GM18907 (cell line): Measurements from ENCODE around the gene C14orf180.
"Not testable (repeated sequence)": the region's sequence is repeated elsewhere in the genome, so short reads cannot be mapped to it uniquely, and the experiment has no call there.

Experiments used
- ATAC-seq: cut with Tn5 transposase; IDR thresholded peaks from one replicate; pipeline ENCODE4 v1.9.1; 2021; ENCODE audit warnings: mild to moderate bottlenecking, moderate library complexity; ENCODE audit not compliant: unreplicated experiment

Gene C14orf180

DNA sequence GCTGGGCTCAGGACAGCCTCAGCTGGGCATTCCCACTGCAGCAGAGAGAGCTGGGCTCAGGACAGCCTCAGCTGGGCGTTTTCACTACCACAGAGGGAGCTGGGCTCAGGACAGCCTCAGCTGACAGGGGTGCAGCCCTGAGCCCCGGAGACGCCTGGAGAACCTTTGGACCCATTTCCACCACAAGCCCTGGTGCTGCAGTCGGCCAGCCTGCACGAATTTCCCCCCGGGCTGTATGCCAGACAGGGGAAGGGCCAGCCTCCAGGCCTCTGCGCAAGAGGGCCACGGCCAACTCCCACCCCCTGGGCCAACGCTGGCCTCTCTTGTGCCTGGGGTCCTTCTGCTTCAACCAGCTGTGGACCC is 2.6 kb upstream of the C14orf180 start:
- ATAC-seq: no peak

DNA sequence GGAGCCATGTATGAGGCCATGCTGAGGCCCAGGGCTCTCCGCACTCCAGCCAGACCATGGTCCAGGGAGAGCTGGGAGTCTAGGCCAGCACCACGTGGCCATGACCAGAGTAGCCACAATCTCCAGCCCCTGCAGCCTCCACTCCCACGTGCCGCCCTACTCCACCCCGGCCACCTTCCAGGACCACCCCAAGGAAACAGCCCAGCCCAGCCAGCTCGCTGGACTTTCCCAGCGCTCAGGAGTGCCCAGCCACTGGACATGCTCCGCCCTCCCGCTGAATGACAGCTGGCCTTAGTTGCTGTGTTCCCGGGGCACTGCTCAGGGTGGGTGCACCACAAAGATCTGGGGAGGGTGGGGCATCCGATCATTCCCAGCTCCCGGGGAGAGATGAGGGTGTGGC is 2.1 kb upstream of the C14orf180 start:
- no peak for ATAC-seq

DNA sequence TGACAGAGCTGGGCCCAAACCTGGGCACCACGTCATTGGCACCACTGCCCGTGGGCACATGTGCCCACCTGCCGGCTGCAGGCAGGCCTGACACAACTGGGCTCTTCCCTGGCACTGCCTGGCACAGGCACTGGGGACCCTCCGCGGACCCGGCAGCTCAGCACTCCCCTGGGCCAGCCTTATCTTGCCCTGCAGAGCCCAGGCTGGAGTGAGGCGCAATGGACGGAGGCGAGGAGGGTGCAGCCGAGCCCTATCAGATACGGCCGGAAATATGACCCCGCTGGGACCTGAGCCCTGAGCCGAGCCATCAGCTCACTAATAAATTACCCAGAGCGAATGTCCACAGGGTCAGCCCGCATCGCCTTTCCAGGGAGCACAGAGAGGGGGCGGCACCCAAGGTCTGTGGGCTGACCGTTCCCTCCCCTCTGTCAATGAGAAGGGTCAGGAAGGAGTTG is 1.7 kb upstream of the C14orf180 start:
- no peak for ATAC-seq

DNA sequence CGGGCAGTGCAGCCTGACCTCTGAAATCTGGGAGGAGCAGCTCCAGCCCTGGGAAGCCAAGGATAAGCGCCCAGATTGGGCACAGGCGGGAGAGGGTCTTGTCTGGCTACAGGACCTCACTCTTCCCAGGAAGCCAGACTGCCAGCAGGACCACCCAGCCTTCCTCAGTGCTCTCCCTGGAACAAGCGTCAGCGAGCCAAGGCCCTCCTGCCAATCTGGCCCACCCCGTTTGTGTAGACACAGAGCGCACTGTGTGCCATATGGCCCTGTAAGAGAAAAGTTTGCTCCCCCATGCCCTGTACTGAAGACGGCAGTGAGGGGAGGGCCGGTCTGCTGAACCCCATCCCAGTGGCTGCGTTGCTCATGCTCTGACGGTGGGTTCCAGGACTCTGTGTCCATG is 1.2 kb upstream of the C14orf180 start:
- ATAC-seq: no peak

DNA sequence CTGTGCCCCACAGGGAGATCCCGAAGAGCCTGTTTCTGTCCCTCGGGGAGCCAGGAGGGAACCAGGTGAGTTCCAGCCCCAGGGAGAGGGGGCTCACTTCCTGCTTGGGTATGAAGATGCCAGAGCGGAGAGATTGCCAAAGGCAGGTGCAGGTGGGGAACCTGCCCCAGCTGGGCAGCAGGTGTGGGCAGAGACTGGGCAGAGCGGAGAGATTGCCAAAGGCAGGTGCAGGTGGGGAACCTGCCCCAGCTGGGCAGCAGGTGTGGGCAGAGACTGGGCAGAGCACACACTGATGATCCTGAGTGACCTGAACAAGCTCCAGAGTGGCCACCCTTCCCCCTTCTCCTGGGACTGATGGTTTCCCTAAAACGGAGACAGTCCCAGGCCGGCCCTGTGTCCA is 375 bp downstream of the C14orf180 start:
- ATAC-seq: not testable (repeated sequence)

DNA sequence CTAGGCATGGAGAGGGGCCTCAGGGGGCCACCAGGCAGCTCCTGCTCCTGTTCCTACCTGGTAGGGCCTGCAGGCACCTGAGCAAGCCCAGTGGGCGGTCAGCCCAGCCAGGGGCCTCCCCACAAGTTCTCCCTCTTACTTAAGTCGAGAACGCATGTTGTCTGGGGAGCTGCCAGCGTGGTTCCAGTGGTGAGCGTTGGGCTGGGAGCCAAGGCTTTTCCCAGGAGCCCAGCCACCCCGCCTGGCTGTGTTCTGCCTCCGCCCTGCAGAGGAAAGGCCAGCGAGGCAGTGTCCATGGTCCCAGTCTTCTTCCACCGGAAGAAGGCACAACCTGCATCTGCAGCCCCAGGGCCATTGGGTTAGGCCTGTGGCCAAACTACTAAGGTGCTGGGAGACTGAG is 1.4 kb downstream of the C14orf180 start:
- ATAC-seq: no peak

DNA sequence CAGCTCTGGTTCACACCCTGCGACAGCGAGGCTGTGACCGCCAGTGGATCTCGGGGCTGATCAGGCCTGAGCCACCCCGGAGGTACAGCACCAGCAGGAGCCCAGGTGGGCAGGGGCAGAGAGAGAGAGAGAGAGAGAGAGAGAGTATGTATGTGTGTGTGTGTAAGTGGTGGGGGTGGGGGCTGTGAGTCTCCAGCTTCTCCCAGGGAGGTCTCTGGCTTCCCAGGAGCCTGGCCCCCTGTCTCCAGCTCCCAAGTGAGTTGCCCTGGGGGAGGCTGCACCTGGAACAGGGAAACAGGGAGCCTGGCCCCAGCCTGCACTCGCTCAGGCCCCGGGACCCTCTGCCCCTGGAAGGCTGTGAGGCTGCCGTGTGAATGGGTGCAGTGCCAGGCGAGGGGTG is 2.0 kb downstream of the C14orf180 start:
- ATAC-seq: no peak

DNA sequence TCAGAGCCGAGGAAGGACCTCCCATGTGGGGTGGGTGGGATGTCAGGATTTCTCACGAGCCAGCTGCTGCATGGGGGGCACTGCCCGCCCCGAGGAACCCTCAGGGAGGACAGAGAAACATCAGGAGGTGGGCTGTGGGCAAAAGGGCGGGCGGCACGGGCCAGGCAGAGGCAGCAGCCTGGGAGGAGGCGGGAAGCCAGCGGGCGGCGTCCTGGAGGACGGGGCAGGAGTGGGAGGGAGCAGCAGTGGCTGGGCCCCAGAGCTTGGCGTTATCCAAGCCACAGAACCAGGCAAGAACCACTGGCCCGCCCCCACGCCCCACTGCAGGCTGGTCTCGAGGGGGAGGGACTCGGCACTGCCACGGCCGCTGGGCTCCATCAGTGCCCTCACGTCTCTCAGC is 2.4 kb downstream of the C14orf180 start:
- ATAC-seq: no peak

DNA sequence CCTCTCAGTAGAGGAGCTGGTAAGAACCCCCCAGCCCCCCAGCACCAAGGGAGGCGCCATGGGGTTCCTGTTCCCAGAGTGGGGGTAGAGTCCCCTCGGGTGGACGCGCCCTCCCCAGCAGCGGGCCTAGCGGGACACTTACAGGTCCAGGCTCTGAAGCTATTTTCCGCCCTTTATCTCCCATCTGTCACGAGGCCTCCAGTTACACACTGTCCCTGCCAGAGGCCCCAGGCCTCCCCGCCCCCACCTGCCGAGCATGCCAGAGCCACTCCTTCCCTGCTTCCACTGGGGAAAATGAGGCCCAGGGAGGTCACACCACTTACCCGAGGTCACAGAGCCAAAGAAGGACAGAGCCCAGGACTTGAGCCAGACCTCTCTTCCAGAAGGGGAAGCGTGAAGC is 3.1 kb downstream of the C14orf180 start:
- ATAC-seq: no peak

DNA sequence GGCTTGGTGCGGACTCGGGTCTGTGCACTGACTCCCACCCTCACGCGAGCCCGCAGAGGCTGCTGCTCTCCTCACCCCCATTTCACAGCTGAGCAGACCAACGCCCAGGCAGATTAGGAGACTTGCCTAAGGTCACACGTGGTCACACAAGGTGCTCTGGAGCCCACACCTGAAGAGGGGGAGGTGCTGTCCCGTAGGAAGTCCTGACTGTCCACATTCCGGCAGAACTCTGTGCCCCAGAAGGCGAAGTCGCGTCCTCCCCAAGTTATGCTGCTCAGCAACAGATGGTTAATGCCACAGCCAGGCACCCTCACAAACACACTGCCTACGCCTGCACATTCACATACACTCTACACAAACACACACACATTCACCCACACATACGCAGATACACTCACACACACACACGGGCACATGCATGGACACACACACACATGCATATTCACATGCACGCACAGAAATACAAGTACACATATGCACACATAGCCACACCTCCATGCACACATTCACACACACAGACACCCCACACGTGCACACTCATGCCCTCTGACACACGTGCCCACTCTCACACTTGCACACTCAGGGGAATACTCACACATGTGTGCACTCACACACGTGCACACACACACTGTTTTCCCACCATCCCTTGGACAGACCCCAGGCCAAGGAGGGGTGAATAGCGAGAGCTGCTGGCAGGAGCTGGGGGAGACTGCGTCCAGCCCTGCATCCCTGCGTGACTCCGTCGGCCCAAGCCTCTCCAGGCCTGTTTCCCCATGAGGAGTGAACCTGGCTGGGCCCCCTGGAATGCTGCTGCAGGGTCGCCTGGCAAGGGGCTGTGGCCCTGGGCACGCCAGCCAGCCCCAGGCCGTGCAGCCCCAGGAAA is 4.1 kb downstream of the C14orf180 start:
- ATAC-seq: no peak

DNA sequence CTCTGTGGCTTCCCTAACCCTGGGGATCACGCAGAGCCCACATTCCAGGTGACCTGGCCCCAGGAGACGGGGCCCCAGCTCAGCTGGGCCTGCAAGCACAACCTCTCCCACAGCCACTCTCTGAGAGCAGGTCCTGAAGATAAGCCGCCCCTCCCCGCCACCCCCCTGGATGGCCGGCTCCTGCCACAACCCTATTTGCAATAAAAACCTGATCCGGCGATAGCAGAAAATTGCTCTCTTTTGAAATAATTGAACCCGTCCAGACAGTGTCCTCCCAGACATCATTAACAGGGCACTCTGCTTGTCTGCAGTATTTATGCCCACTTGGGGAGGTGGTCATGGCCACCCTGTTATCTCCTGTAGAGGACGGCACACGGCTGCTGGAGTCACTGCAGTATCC is 5.0 kb downstream of the C14orf180 start:
- no peak for ATAC-seq

DNA sequence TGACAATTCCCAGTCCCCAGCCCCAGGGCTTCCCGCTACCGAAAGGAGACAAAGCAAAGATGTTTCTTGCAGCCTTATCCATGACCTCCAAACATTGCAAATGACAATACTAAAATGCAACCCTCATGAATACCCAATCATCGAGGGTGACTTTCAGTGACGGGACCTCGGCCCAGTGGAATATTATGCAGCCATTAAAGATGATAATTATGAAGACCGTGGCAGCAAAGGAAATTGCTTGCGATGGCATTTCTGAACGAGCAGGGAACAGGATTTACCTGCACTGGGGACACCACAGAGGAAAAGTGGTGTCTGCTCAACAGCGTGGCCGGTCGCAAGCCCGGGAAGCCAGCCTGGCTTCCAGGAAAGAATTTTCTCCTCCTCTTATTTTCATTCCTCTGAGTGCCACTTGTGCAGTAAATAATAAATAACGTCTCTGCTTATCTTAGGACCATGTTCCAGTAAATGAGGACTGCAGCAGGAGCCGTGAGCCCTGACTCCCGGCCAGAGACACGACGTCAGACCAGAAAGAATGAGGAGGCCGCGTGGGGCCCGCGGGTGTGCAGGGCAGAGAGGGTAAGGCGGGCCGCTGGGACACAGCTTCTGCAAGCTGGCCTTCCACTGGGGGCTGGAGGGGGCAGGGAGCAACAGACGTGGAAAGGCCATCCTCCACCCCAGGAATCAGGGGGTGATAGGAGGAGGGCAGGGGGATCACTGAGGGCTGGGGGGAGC is 6.6 kb downstream of the C14orf180 start:
- ATAC-seq: no peak

DNA sequence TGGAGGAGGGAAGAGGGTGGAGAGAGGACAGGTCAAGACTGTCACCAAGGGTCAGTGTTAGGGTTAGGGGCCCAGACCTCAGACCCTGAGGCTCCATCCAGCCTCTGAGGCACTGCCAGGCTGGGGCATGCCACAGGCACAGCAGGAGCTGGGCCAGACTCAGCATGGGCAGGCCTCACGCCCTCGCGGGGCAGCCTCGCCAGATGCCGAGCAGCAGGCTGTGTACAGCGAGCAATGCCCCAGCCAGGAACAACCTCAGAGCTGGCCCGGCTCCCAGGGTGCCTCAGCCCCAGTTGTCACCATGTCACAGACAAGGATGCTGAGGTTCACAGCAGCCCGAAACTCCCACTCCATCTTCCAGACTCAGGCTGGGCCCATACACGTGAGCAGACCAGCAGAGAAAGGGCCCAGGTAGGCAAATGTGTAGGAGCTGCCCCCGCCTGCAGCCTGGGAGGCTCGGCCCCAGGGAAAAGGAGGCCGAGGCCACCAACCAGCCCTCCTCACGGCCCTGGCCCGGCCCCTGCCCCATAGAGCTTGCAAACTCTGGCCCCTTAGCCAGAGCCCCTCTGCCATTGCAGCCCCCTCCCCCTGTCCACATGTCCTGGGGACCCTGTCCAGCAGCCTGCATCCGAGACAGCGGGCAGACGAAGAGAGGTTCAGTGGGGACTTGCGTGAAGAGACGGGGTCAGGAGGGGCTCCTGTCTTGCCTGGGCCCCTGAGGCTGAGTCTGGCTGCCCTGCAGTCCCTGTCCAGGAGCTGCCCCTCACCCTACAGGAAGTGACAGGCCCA is 7.5 kb downstream of the C14orf180 start:
- no peak for ATAC-seq

DNA sequence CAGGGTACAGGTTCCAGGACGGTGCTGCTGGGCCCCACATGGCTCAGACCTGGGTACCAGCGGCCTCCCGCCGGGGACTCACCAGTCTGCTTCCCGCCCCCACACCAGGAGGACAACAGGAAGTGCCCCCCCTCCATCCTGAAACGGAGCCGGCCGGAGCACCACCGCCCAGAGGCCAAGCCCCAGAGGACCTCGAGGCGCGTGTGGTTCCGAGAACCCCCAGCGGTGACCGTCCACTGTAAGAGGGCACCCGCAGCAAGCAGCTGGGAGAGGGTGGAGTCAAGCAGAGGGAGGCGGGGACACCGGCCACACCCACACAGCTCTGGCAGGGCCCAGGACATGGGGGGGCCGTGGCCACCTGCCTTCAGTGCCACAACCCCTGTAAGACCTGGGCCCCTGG is 8.1 kb downstream of the C14orf180 start:
- no peak for ATAC-seq

DNA sequence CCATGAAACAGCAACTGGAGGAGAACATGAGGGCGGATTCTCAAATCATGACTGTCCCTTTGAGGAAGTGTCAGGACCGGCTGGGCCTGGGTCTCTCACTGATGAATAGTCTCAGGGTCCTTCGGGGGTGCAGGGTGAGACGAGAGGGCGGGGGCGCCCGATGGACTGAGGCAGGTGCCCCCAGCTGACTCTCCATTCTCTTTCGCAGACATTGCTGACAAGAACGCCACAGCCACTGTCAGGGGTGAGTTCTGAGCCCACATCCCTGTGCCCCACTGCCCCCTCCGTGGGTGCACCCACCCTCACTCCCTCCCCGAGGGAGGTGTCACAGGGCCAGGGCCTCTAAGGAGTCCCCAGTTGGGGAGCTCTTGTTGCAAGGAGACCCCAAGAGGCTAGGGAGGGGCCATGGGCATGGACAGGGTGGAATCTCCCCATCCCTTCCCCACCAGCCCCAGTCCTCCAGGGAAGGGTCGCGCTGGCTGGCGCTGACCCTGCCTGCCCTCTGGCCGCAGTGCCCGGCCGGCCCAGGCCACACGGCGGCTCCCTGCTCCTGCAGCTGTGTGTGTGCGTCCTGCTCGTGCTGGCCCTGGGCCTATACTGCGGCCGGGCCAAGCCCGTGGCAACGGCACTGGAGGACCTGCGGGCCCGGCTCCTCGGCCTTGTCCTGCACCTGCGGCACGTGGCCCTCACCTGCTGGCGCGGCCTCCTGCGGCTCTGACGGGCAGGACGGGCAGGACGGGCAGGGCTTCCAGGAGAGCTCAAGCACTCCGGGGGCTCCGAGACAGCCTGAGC is 8.7 kb downstream of the C14orf180 start:
- ATAC-seq: no peak

DNA sequence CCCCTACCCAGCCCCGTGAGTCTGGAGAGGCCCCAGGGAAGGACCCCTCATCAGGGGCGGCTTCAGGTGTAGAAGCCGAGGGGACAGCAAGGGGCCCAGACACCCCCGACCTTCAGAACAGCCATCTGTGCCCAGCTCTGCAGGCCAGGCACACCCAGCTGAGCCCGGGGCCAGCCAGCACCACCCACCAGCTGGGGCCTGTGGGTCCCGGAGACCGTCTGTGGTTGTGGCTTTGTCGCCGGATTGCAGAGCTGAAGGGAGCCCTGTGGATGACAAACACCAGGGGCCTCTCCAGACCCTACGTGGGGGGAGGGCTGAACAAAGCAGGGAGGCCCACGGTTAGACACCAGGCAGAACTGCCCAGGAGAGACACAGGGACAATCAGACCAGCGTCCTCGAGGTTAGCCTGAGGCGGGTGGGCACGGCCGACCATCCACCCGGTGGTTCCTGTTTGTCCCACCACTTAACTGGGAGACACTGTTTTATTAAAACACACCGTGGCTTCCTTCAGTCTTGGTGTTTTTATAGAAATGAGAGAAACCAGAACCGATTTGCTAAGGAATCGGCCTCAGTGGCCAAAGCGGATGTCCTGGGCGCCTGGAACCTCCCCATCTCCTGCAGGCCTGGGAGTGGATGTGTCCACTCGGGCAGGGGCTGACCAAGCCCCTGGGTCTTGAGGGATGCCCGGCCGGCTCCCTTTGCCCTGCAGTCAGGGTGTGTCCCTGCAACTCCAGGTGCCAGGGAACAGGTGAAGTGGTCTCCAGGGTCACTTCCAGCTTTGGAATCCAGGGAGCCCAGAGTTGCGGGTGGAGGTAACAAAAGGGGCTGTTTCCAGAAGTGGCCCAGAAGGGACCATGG is 10.0 kb downstream of the C14orf180 start:
- ATAC-seq: no peak

DNA sequence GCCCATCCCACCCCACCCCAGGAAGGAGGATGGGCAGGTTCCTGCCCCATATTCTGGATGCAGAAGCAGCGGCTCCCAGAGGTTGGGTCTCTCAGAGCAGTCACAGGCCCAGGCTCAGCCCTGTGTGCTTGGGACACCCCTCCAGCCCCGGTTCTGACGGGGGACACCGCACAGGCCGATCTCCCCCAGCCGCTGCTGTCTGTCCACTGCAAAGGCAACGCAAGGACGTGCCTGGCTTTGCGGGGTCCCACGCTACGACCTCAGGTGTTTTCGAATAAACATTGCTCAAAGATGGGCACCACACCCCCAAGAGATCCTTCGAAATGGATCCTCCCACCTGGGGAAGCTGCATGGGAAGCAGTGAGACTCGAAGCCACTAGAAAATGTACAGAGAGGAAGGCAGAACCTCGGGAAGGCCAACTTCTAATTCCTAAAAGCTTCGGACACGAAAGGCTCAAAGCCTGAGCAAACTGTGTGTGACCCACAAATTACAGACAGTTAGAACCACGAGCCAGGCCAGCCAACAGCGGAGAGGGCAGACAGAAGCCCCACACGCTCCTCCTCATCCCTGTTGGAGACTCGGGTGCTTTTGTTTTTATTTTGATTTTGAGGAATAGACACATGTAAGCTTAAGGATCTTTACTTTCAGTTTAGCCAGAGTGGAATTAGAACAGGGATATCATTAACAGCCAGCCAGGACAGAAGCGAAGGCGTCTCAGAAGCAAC is 10.8 kb downstream of the C14orf180 start:
- ATAC-seq: no peak

DNA sequence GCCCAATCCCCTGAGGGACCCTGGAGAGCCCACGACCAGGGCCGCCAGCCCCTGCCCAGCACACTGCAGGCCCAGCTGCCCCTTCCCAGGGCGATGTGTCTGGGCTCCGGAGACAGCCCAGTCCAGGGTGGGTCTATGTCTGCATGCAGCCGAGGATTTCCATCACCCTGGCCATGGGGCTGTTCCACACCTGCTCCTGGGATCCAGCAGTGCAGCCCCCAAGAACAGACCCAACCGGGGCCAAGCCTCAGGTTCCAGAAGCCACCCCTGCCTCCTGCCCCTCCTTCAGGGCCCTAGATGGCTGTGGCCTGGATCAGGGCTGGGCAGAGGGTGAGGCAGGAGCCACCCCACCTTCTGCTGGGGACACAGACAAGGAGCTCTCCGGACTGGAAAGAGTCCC is 11.5 kb downstream of the C14orf180 start:
- ATAC-seq: no peak
